Cardiac septum (tissue), 1 donor: ENCODE data around the gene PISD. TPM values are rescaled to one million over a fixed set of nuclear protein-coding genes. Genes with fewer than 3 reads are reported as not detected.
"Not testable (repeated sequence)": the region's sequence is repeated elsewhere in the genome, so short reads cannot be mapped to it uniquely, and the experiment has no call there.

ENCODE experiments used
- DNase-seq: peaks from one replicate; pipeline ENCODE4 v3.0.0-alpha.2; 2020; ENCODE audit warnings: low spot score
- intact Hi-C: fragments of 100-400 bp; cut with DNase I; formaldehyde crosslinking; loops from one replicate; pipeline ENCODE4 v1.14.0; 2022
- total RNA-seq: library from RNA; stranded (reverse); fragmentation: NEBNext Ultra II Directional; extraction: Animal tissue kit (Norgen Biotek cat#: 25700); gene quantifications from one replicate; pipeline ENCODE4 v1.2.1, GENCODE V29; 2021
- donor health status: DM: no; HTN: no; CAD: no.

PISD gene
- total RNA-seq, 1 donor from 2014 or later: 20.2 TPM

GRCh38 chr22:31614781-31615490 is 47.1 kb downstream of the PISD start:
- no peak for DNase-seq
- intact Hi-C loops: no loop called here

- intact Hi-C loops: no loop called here
- no peak for DNase-seq
Measured at GRCh38 chr22:31613904-31614296, 48.1 kb downstream of the PISD start.

- no peak for DNase-seq
- intact Hi-C loops: no loop called here
Measured at GRCh38 chr22:31613286-31613903, 48.6 kb downstream of the PISD start.

DNA sequence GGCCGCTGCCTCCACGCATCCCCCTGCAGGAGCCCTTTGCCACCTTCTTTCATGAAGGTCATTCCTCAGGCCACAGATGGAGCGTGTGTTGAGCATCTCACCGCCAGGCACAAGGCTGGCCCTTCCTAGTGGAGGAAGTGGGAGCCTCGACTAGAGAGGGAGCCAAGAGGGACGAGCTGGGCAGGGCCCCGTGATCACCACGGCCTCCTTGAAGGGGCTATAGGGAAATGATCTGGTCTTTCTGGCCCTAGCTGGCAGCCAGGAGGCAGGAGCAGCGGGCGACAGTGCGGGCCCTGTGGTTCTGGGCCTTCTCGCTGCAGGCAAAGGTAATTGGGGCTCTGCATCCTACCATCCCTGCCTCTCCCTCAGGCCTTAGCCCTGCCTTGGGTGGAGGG is 49.1 kb downstream of the PISD start:
- no peak for DNase-seq
- intact Hi-C loops: no loop called here

- intact Hi-C loops: no loop called here
- peak; percentile 72 for DNase-seq
Measured at GRCh38 chr22:31611061-31611760, 50.8 kb downstream of the PISD start.

GRCh38 chr22:31610611-31611010 is 51.4 kb downstream of the PISD start:
- intact Hi-C loops: no loop called here
- no peak for DNase-seq

GRCh38 chr22:31609716-31610115 is 52.3 kb downstream of the PISD start:
- intact Hi-C loops: no loop called here
- no peak for DNase-seq

GRCh38 chr22:31607696-31608095 is 54.3 kb downstream of the PISD start:
- DNase-seq: peak; percentile 66
- intact Hi-C loops: no loop called here

- intact Hi-C loops: no loop called here
- no peak for DNase-seq
Measured at GRCh38 chr22:31605851-31606585, 56.0 kb downstream of the PISD start.

GRCh38 chr22:31604746-31605705 is 57.0 kb downstream of the PISD start:
- no peak for DNase-seq
- intact Hi-C loops: no loop called here

GRCh38 chr22:31604137-31604705 is 57.8 kb downstream of the PISD start:
- intact Hi-C loops: no loop called here
- DNase-seq: no peak

DNA sequence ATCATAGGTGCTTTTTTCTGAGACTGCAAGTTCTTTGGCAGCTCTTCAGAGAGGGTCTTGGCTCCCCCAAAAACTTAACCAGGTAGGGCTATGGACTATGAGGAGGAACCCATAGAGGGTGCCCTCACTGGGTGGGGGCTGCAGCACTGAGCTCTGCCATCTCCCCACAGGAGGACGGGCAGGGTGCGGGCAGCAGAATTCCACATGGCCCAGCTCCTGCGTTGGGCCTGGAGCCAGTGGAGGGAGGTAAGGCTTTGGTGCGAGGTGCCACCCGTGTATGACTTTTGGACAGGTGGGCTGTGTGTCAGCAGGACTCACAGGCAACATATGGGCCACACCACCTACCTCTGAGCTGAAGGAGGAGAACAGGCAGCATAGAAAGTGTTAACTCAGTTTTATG is 58.4 kb downstream of the PISD start:
- intact Hi-C loops: no loop called here
- DNase-seq: no peak

DNA sequence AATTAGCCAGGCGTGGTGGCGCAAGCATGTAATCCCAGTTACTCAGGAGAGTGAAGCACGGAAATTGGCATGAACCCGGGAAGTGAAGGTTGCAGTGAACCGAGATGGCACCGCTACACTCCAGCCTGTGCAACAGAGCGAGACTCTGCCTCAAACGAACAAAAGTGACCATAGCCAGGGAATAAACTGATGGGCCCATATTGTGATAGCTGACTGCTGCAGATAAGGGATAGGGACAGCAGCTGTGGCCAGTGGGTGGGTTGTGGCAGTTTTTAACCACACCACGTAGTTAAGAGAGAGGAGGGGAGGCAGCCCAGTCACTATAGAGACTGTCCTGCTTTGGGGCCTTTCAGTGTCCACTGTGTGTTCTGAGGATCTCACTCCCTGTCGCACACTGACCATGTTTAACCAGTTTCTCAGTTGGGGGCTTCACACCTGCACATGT is 58.9 kb downstream of the PISD start:
- no peak for DNase-seq
- intact Hi-C loops: no loop called here

GRCh38 chr22:31602259-31602952 is 59.6 kb downstream of the PISD start:
- intact Hi-C loops: no loop called here
- DNase-seq: no peak

DNA sequence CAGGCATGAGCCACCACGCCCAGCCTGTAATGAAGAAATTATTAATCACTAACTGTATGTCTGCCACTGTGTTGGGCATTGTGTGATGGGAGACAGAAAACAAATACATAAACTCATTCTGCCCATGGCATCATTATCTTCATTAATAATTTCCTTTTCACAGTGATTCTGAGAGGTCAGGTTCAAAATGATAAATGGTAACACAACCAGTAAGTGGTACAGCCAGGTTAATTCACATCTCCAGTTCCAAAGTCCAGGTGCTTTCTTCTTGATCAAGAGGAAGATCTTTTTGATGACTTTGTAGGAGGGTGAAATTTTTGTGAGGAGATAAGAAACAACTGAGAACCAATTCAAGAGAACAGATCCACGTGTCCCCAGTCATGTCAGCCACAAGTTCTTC is 66.7 kb downstream of the PISD start:
- intact Hi-C loops: no loop called here

DNA sequence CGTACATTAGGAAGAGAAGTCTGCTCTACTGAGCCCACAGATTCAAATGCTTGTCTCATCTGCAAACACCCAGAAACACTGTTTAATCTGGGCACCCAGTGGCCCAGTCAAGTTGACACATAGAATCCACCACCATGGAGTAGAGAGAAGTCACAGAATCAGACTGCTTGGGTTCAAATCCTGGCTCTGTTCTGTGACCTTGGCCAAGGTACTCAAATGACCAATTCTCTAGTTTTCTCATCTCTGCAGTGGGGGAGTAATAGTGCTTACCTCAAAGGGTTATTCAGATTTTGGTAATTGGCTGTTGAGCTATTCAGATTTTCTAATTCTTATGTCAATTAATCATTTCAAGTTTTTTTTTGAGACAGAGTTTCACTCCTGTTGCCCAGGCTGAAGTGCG is 71.9 kb downstream of the PISD start:
- intact Hi-C loops: not testable (repeated sequence)

More for the DNA sequence above, 66.7 kb downstream of the PISD start:
- DNase-seq: no peak

GRCh38 chr22:31588970-31589675 is 72.9 kb downstream of the PISD start:
- DNase-seq: no peak
- intact Hi-C loops: no loop called here

More for the DNA sequence above, 71.9 kb downstream of the PISD start:
- not testable (repeated sequence) for DNase-seq
